Measurements from ENCODE around the gene PSTK. TPM values are rescaled to one million over a fixed set of nuclear protein-coding genes. Genes with fewer than 3 reads are reported as not detected.

PSTK gene
- total and polyA plus RNA-seq, 10 of the 15 experiments (the other 5 are each of a cell fraction or from before 2014, with no cell fraction given): 1.8 to 7.1 (median 3.4) TPM

DNA sequence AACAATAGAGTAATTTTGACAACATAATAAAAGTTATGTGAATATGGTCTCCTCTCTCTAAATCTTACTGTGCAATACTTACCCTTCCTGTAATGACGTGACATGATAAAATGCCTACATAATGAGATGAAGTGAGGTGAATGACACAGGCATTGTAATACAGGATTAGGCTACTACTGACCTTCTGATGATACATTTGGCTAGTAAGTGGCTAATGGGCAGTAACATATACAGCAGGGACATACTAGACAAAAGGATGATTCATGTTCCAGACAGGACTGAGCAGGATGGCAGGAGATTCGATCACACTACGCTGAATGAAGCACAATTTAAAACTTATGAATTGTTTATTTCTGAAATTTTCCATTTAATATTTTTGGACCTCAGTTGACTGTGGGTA, 30.9 kb upstream of the PSTK start (continued):
- no peak for TF ChIP-seq JUND (IDR thresholded peaks at IDR 0.05; ENCODE audit: low read depth, low read length)
- TF ChIP-seq SMAD5 (IDR thresholded peaks at IDR 0.05; ENCODE audit: low read depth): no peak
- TF ChIP-seq EP300 (IDR thresholded peaks at IDR 0.05; ENCODE audit: borderline replicate concordance in 1 of 2, control insufficient read depth in 1 of 2, low read depth in 2 of 2, low read length in 2 of 2): no peak
- TF ChIP-seq GATAD2B (conservative IDR thresholded peaks at IDR 0.05; ENCODE audit: low read depth): no peak
- TF ChIP-seq, protein P1, sequence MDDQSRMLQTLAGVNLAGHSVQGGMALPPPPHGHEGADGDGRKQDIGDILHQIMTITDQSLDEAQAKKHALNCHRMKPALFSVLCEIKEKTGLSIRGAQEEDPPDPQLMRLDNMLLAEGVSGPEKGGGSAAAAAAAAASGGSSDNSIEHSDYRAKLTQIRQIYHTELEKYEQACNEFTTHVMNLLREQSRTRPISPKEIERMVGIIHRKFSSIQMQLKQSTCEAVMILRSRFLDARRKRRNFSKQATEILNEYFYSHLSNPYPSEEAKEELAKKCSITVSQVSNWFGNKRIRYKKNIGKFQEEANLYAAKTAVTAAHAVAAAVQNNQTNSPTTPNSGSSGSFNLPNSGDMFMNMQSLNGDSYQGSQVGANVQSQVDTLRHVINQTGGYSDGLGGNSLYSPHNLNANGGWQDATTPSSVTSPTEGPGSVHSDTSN (IDR thresholded peaks at IDR 0.05; ENCODE audit: insufficient replicate concordance, low read depth, low read length): no peak
- TF ChIP-seq IRF4 (IDR thresholded peaks at IDR 0.05; ENCODE audit: low read depth, low read length): no peak
- TF ChIP-seq SIX5 (IDR thresholded peaks at IDR 0.05; ENCODE audit: low read depth, low read length, severe bottlenecking): no peak
- no peak for TF ChIP-seq PML (IDR thresholded peaks at IDR 0.05; ENCODE audit: low read length)
- no peak for TF ChIP-seq SREBF2 (IDR thresholded peaks at IDR 0.05; ENCODE audit: low read length)
- no peak for TF ChIP-seq MEF2A (IDR thresholded peaks at IDR 0.05; ENCODE audit: insufficient read depth, low read depth, low read length)
- TF ChIP-seq SIN3A (IDR thresholded peaks at IDR 0.05; ENCODE audit: low read depth, low read length): no peak
- TF ChIP-seq CREM (IDR thresholded peaks at IDR 0.05; ENCODE audit: low read depth): no peak

Data from GM12878 (cell line).